ENCODE results near the gene SERPINA12. TPM values are rescaled to one million over a fixed set of nuclear protein-coding genes. Genes with fewer than 3 reads are reported as not detected.

SERPINA12 gene
- total and polyA plus RNA-seq, 2 experiments from 2014 or later, result not detected

- Histone ChIP-seq H3F3A (replicated peaks; ENCODE audit: low read depth) (0 out of 2 replicates have a peak, but pooled peaks cover 5% of the 10 kb centered on the region), H3K4me3 (no peak overlapping the region), H3K36me3 (ENCODE audit: insufficient read depth) (no peaks in the 10 kb centered on the region; the same call in 1 of the 2 replicates), H2AFZ (no peak overlapping the region), H3K4me2 (no peak overlapping the region), H3K9me2 (ENCODE audit: insufficient read depth) (peaks cover 36% of the 10 kb centered on the region), H3K27ac (ENCODE audit: low read depth) (no peak overlapping the region), H3K27me3 (ENCODE audit: insufficient read depth) (no peaks in the 10 kb centered on the region), H3K79me2 (replicated peaks; ENCODE audit: insufficient read depth) (no peaks in the 10 kb centered on the region), H3K4me1 (ENCODE audit: insufficient read depth) (peaks cover 16% of the 10 kb centered on the region), H4K20me1 (replicated peaks; ENCODE audit: insufficient read depth) (no peaks in the 10 kb centered on the region)
- peaks cover 6% of the 10 kb centered on the region for H3K27me3 Mint-ChIP-seq (ENCODE audit: insufficient read depth, low read depth, poor library complexity)
- peaks cover 16% of the 10 kb centered on the region for H3K4me1 Mint-ChIP-seq
- ATAC-seq (no peak), DNase-seq (ENCODE audit: low spot score) (no peak)
- no peaks in the 10 kb centered on the region; the same call in 2 of the 3 replicates for H3K9me3 Mint-ChIP-seq
- no peak overlapping the region for H3K4me3 Mint-ChIP-seq
- H3K36me3 Mint-ChIP-seq (ENCODE audit: low read depth), result no peaks in the 10 kb centered on the region
- TF ChIP-seq ETS1 (IDR thresholded peaks at IDR 0.05) (no peak), REST (IDR thresholded peaks at IDR 0.05; ENCODE audit: unreplicated experiment) (no peak), NANOG (IDR thresholded peaks at IDR 0.05; ENCODE audit: borderline replicate concordance) (no peak), EZH2 (IDR thresholded peaks at IDR 0.05; ENCODE audit: low read depth, unreplicated experiment) (no peak), CTCF (conservative IDR thresholded peaks at IDR 0.05; ENCODE audit: low read depth in 2 of 2) (no peak), ZNF114 (CRISPR knock-in tag; IDR thresholded peaks at IDR 0.05) (no peak), EZH2phosphoT487 (IDR thresholded peaks at IDR 0.05; ENCODE audit: unreplicated experiment) (no peak), CREB1 (CRISPR knock-in tag; IDR thresholded peaks at IDR 0.05; ENCODE audit: low read depth) (no peak), ZNF331 (CRISPR knock-in tag; IDR thresholded peaks at IDR 0.05; ENCODE audit: low read depth) (no peak), POLR2AphosphoS5 (IDR thresholded peaks at IDR 0.05; ENCODE audit: low read depth) (no peak), STAT1 (IDR thresholded peaks at IDR 0.05; ENCODE audit: unreplicated experiment) (no peak), ZNF462 (CRISPR knock-in tag; IDR thresholded peaks at IDR 0.05) (no peak), JUNB (IDR thresholded peaks at IDR 0.05; ENCODE audit: unreplicated experiment) (no peak)
- no peak overlapping the region for H3K27ac Mint-ChIP-seq
Measured at GRCh38 chr14:94446126-94446525, 63.1 kb downstream of the SERPINA12 start.
